OCI-M2 (cell line): ENCODE measurements around the gene ATOH8.

Experiments used
- DNase-seq: peaks from one replicate; lab custom pipeline; 2025; ENCODE audit not compliant: unreplicated experiment; lab: John Stamatoyannopoulos, UW

Gene ATOH8

DNA sequence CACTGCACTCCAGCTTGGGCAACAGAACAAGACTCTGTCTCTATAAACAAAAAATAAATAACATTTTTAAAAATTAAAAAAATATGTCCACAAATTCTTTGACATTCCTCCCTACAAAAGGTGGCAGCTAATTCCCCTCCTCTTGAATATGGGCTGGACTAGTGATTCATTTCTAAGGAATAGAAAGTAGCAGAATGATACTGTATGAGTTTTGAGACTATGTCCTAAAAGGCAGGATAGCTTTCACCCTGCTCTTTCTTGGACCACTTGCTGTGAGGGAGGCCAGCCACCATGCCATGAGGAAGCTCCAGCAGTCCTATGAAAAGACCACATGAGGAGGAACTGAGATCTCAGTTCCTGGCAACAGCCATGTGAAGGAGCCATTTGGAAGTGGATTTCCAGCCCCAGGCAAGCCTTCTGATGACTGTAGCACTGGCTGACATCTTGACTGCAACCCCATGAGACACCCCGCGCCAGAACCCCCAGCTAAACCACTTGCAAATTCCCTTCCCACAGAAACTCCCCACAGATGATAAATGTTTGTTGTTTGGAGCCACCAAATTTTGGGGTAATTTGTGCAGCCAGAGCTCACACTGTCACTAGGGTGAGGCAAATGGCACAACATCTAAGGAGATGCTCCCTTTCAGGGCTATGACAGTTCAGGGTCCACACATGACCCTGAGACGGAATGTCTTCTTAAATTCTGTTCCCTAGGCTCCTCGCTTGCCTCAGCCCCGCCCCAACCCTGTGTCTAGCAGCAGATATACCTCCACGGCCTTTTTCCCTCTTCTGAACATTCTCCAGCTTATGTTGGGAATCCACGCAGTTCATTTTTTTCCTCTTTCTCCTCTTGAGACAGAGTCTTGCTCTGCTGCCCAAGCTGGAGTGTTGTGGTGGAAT lies 17.1 kb upstream of the ATOH8 start:
- DNase-seq, result no peak

DNA sequence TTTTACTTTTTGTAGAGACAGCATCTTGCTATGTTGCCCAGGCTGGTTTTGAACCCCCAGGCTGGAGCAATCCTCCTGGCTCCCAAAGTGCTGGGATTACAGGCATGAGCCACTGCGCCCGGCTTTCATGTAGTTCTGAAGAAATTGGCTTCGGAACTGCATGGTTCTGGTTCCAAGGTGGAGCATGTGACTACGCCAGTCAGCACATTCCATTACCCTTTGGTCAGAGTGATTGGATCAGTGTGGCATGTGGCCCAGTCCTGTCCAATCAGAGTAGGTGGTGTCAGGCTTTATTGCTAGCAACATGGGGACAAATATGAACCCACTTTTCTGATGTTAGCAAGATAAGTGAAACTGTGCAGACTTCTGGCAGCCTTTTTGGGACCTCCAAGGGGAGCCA lies 16.3 kb upstream of the ATOH8 start:
- DNase-seq, result no peak

- DNase-seq, result no peak
Measured at GRCh38 chr2:85737961-85738360, 15.8 kb upstream of the ATOH8 start.

GRCh38 chr2:85740193-85740592 lies 13.6 kb upstream of the ATOH8 start:
- DNase-seq, result no peak

DNA sequence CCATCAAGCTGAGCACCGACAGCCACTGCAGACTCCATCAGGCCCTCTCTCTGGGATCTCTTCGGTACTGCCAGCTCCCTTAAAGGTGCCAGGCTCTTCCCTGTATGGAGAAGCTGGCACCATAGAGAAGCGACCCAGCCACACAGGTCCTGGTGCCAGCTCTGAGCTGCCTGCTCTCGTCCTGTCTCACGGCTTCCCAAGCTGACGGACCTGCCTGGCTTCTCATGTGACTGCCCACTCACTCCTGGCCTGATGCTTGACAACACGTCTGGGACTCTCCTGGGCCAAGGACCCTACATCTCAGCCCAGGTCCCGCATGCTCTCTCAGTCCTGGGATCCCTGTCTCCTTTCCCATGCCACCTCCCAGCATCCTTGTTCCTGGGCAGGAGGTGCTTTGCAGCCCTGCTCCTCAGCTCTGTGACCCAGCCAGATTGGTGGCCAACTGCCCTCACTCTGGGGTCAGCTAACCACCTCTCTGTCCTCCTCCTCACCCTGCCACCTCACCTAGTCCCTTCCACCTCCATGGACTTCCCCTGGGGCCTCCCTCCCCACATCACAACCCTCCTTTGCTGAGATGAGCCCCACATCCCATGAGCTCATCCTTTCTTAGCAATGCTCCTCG lies 12.5 kb upstream of the ATOH8 start:
- DNase-seq, result no peak

GRCh38 chr2:85741833-85742455 lies 11.8 kb upstream of the ATOH8 start:
- no peak for DNase-seq

GRCh38 chr2:85743304-85743978 lies 10.3 kb upstream of the ATOH8 start:
- no peak for DNase-seq

GRCh38 chr2:85744055-85744454 lies 9.7 kb upstream of the ATOH8 start:
- no peak for DNase-seq

GRCh38 chr2:85744741-85745601 lies 8.8 kb upstream of the ATOH8 start:
- no peak for DNase-seq

GRCh38 chr2:85745619-85746018 lies 8.2 kb upstream of the ATOH8 start:
- DNase-seq, result no peak

- no peak for DNase-seq
Measured at GRCh38 chr2:85746321-85747004, 7.3 kb upstream of the ATOH8 start.

- no peak for DNase-seq
Measured at GRCh38 chr2:85747441-85747840, 6.3 kb upstream of the ATOH8 start.

- no peak for DNase-seq
Measured at GRCh38 chr2:85748039-85748734, 5.6 kb upstream of the ATOH8 start.

DNA sequence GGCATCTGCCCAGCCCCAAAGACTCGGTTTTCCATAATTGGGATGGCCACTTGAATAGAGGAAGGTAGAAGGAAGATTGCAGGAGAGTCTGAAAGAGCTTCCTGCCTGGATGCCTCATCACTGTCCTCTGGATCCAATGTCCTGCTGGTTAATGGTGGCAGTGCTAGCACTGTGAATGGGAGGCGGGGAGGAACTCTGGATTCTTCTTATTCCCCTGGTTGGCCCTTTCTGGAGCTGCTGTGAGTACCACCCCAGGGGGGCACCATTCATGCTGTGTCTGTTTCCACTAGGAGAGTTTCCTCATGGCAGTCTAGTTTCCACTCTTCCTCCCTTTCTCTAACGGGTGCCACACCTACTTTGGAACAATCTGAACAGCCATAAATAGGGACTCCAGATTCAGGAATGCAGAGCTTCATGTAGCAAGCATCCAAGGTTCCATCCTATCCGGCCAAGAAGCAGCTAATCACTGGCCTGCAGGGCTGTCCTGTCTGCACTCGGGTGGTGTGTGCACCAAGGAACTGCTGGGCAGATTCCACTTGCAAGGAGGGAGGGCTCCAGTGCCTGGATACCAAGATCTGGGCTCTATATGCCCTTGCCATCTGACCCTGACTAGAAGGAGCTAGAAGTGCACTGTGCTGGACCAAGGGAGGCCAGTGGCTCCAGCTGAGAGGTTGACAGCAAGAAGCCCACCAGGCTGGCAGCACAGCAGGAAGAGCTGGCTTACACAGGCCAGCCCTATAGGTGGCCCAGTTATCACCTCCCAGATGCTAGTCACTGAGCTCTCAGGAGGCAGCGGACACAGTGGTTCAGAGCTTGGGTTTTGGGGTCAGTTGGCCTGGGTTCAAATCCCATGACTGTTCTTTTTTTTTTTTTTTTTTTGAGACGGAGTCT lies 4.6 kb upstream of the ATOH8 start:
- no peak for DNase-seq

GRCh38 chr2:85750587-85751575 lies 2.9 kb upstream of the ATOH8 start:
- no peak for DNase-seq

DNA sequence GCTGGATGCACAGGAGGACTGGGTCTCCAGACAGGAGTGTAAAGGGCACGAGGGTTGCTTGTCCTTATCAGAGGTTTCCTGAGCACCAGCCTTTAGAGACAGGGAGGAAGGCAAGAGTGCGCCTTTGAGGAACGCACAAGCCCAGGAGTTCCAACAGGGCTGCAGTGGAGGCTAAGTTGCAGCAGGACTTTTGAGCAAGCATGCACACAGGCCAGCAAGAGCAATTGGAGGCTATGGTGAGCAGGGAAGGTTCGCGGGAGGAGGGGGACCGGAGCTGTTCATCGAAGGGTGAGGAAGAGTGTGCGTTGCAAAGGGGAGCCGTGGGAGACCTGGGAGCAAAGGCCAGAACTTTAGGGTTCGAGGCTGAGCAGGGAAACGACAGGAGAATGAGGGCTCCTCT lies 2.2 kb upstream of the ATOH8 start:
- DNase-seq, result no peak

- no peak for DNase-seq
Measured at GRCh38 chr2:85753035-85753524, 711 bp upstream of the ATOH8 start.
